Measurements from ENCODE around the gene PHOX2A.
"Not testable (repeated sequence)": the region's sequence is repeated elsewhere in the genome, so short reads cannot be mapped to it uniquely, and the experiment has no call there.

Gene PHOX2A

GRCh38 chr11:72221386-72222075 lies 22.4 kb downstream of the PHOX2A start:
- no peak for FAIRE-seq

DNA sequence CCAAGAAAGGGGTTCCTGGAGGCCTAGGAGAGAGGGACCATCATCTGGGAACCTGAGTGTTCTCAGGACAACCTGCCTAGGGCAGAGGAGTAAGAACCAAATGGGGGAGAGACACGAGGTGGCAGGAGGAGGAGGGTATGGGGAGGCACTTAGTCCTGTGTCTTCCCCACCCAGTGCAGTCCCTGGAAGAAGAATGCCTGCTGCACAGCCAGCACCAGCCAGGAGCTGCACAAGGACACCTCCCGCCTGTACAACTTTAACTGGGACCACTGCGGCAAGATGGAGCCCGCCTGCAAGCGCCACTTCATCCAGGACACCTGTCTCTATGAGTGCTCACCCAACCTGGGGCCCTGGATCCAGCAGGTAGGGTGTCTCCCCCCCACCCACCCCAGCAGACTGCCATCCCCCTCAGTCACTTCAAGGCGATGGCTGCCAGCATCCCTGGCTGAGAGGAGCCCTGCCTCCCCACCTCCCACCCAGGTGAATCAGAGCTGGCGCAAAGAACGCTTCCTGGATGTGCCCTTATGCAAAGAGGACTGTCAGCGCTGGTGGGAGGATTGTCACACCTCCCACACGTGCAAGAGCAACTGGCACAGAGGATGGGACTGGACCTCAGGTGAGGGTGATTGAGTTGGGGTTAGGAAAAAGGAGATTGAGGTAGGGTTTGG lies 23.1 kb downstream of the PHOX2A start:
- FAIRE-seq = no peak

GRCh38 chr11:72218251-72218745 lies 25.7 kb downstream of the PHOX2A start:
- no peak for FAIRE-seq

GRCh38 chr11:72217841-72218240 lies 26.1 kb downstream of the PHOX2A start:
- FAIRE-seq = no peak

- no peak for FAIRE-seq
Measured at GRCh38 chr11:72216638-72217037, 27.3 kb downstream of the PHOX2A start, which contains the start of gene FOLR2. TSS of gene FOLR2 (plus strand) at chr11:72216794. CDS start at chr11:72218585, 1,791 bp downstream.

- no peak for FAIRE-seq
Measured at GRCh38 chr11:72209101-72209500, 34.9 kb downstream of the PHOX2A start.

GRCh38 chr11:72208281-72208680 lies 35.7 kb downstream of the PHOX2A start:
- no peak for FAIRE-seq

DNA sequence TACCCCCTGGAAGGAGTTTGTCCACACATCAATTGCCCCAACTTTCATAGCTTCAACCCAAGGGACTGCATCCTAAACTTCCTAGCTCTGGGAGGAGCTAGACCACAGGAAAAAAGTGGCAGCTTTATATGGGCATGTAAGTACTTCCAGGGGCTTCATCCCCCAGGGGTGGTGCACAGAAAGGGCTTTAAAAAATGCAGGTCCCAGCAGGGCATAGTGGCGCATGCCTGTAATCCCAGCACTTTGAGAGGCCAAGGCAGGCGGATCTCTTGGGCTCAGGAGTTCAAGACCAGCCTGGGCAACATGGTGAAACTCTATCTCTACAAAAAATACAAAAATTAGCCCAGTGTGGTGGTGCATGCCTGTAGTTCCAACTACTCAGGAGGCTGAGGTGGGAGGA lies 37.2 kb downstream of the PHOX2A start:
- not testable (repeated sequence) for FAIRE-seq

DNA sequence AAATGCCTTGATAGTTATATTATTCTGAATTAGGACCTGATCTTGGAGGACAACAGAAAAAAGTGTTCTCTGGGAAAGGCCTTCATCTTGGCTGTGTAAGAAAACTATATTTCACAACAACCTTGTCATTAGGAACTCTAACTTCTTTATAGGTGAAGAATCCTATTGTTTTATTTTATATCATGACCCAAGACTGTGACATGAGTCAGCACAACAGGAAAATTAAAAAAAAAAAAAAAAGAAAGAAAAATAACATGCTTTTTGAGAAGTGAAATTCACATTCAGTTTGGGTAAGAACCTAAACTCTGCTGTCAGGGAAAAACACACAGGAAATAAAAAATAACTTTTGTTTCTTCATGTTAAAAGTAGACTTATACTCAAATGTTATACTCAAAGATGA lies 39.1 kb downstream of the PHOX2A start:
- FAIRE-seq = no peak

- FAIRE-seq = no peak
Measured at GRCh38 chr11:72203163-72203562, 40.8 kb downstream of the PHOX2A start.

DNA sequence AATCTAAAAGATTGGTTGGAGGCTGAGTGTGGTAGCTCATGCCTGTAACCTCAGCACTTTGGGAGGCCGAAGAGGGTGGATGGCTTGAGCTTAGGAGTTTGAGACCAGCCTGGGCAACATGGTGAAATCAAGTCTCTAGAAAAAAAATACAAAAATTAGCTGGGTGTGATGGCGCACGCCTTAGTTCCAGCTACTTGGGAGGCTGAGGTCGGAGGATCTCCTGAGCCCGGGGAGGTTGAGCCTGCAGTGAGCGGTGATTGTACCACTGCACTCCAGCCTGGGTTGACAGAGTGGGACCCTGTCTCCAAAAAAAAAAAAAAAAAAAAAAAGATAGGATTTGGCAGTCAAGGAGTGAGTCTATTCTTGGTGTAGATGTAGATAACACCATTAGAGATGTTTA lies 41.4 kb downstream of the PHOX2A start:
- FAIRE-seq = no peak

- FAIRE-seq = not testable (repeated sequence)
Measured at GRCh38 chr11:72201445-72201844, 42.5 kb downstream of the PHOX2A start.

- no peak for FAIRE-seq
Measured at GRCh38 chr11:72195518-72196270, 48.3 kb downstream of the PHOX2A start.

DNA sequence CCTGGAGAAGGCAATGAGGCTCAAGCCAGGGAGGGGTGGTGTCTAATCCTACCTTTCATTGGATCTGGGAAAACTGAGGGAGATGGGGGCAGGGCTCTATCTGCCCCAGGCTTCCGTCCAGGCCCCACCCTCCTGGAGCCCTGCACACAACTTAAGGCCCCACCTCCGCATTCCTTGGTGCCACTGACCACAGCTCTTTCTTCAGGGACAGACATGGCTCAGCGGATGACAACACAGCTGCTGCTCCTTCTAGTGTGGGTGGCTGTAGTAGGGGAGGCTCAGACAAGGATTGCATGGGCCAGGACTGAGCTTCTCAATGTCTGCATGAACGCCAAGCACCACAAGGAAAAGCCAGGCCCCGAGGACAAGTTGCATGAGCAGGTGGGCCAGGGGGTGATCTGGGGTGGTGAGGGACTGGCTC lies 52.0 kb downstream of the PHOX2A start, which contains the start of gene FOLR1:
Gene FOLR1, plus strand, starts transcription at position 180 of the 421 bp plus-strand sequence. Its CDS starts 34 bp downstream, at position 214.
- no peak for FAIRE-seq

- no peak for FAIRE-seq
Measured at GRCh38 chr11:72190631-72191071, 53.3 kb downstream of the PHOX2A start.

DNA sequence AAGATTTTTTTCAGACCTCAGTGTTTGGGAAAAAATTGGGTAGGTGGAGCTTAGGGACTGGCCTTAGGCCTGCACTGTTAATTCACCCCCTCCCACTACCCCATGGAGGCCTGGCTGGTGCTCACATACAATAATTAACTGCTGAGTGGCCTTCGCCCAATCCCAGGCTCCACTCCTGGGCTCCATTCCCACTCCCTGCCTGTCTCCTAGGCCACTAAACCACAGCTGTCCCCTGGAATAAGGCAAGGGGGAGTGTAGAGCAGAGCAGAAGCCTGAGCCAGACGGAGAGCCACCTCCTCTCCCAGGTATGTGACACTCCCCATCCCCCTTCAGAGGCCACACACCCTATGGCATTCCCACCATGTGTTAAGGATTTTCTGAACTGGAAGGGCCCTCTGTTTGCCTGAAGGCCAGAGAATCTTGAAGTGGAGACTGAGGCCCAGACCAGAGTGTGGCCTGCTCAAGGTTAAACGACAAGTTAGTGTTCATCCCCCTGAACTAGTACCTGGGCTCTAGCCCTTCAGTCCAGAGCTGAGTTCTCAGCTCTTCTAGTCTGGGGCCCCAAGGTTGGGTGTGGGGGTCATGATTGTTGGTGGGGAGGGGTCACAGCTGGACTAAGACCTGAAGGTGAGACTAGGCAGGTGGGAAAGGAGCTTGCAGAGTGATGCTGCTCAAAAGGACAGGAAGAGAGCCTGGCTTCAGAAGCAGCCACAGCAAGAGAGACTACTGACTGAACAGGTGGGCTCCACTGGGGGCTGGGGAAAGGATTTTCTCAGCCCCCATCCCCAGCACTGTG lies 54.3 kb downstream of the PHOX2A start:
- FAIRE-seq = no peak
